Measurements from ENCODE around the gene RNPC3. TPM values are rescaled to one million over a fixed set of nuclear protein-coding genes. Genes with fewer than 3 reads are reported as not detected.

Gene RNPC3
- total and polyA plus RNA-seq, 9 of the 15 experiments (the other 6 are each of a cell fraction or from before 2014, with no cell fraction given) = 5.4 to 31.4 (median 17.1) TPM

- TF ChIP-seq SRSF7 (optimal IDR thresholded peaks at IDR 0.05; ENCODE audit: low read depth, low read length) = no peak
- TF ChIP-seq BCL6 (CRISPR knock-in tag; IDR thresholded peaks at IDR 0.05) = no peak
- TF ChIP-seq ADNP (tag; IDR thresholded peaks at IDR 0.05) = no peak
These were observed 57.0 kb downstream of the RNPC3 start (continued) for GRCh38 chr1:103582464-103582863.

GRCh38 chr1:103583887-103584286, 58.4 kb downstream of the RNPC3 start:
- BruUV-seq (replicated peaks) = no TSS peak
- no peaks in the 10 kb centered on the region for H3K9me1 ChIP-seq (ENCODE audit: control insufficient read depth, insufficient read depth, low read length)
- no peaks in the 10 kb centered on the region for H3K36me3 ChIP-seq (ENCODE audit: control insufficient read depth, insufficient read depth, low read length)
- H3K9ac ChIP-seq (ENCODE audit: insufficient read depth in 1 of 2, low read depth in 2 of 2, low read length in 2 of 2) = no peak overlapping the region
- WGBS (ENCODE audit: insufficient coverage, low coverage, missing lambda C conversion rate) = 0% methylated on average over 3 of the region's 3 CpGs
- no peak overlapping the region for H3K27ac ChIP-seq (ENCODE audit: extremely low read depth, low read depth, low read length)
- H2AFZ ChIP-seq (ENCODE audit: low read depth, low read length) = no peak overlapping the region
- H3K9me3 ChIP-seq (replicated peaks; ENCODE audit: control insufficient read depth, insufficient read depth, low read depth, low read length) = no peaks in the 10 kb centered on the region
- no peak overlapping the region for H3K4me3 ChIP-seq
- POLR2A ChIA-PET = interaction anchor here (0.7 kb wide), 1 partner anchor 10 kb away, joined by 3 read pairs; no protein-coding TSS in a partner anchor
- no peak for FAIRE-seq
- in situ Hi-C loops (cut with MboI) = no loop called here
- no peak for ATAC-seq
- CTCF ChIA-PET (ENCODE audit: low intra/inter-chr PET ratio) = no interaction called here
- no peaks in the 10 kb centered on the region for H3K79me2 ChIP-seq (ENCODE audit: control insufficient read depth, insufficient read depth, low read length)
- no peaks in the 10 kb centered on the region for H3K27me3 ChIP-seq (ENCODE audit: control insufficient read depth in 2 of 2, insufficient read depth in 2 of 2, low read length in 2 of 2)
- no peak for DNase-seq (ENCODE audit: extremely low read depth in 1 of 4, low spot score in 3 of 4)
- H3K4me2 ChIP-seq (ENCODE audit: insufficient read depth, low read length) = no peak overlapping the region
- H3K4me1 ChIP-seq (replicated peaks in 1 of 2; ENCODE audit: control insufficient read depth in 2 of 2, insufficient read depth in 2 of 2, low read length in 2 of 2) = no peaks in the 10 kb centered on the region
- intact Hi-C loops (cut with micrococcal nuclease) = no loop called here
- H4K20me1 ChIP-seq (replicated peaks; ENCODE audit: control insufficient read depth, insufficient read depth, low read length) = no peaks in the 10 kb centered on the region
- no peak for TF ChIP-seq ZC3H11A (IDR thresholded peaks at IDR 0.05; ENCODE audit: low read depth, low read length)
- TF ChIP-seq ZNF79 (CRISPR knock-in tag; IDR thresholded peaks at IDR 0.05; ENCODE audit: low read depth) = no peak
- TF ChIP-seq KDM5B (IDR thresholded peaks at IDR 0.05; ENCODE audit: insufficient replicate concordance, low read depth, low read length) = no peak
- TF ChIP-seq NCOR1 (IDR thresholded peaks at IDR 0.05) = no peak
- no peak for TF ChIP-seq BCLAF1 (IDR thresholded peaks at IDR 0.05; ENCODE audit: borderline replicate concordance in 1 of 2, control insufficient read depth in 1 of 2, low read depth in 2 of 2, low read length in 1 of 2)
- no peak for TF ChIP-seq ILK (tag; IDR thresholded peaks at IDR 0.05; ENCODE audit: borderline replicate concordance, low read depth)
- TF ChIP-seq GABPB1 (CRISPR knock-in tag; IDR thresholded peaks at IDR 0.05) = no peak
- TF ChIP-seq ELK1 (CRISPR knock-in tag; IDR thresholded peaks at IDR 0.05) = no peak
- TF ChIP-seq BRCA1 (IDR thresholded peaks at IDR 0.05) = no peak
- no peak for TF ChIP-seq BRCA1 (CRISPR knock-in tag; IDR thresholded peaks at IDR 0.05)
- no peak for TF ChIP-seq MBD2 (IDR thresholded peaks at IDR 0.05; ENCODE audit: borderline replicate concordance, low read depth)
- TF ChIP-seq FOXJ2 (tag; IDR thresholded peaks at IDR 0.05) = no peak
- TF ChIP-seq ZNF644 (tag; IDR thresholded peaks at IDR 0.05; ENCODE audit: low read depth) = no peak
- TF ChIP-seq ZNF140 (CRISPR knock-in tag; IDR thresholded peaks at IDR 0.05) = no peak
- no peak for TF ChIP-seq SAFB2 (IDR thresholded peaks at IDR 0.05; ENCODE audit: borderline replicate concordance, low read depth, low read length, severe bottlenecking)
- no peak for TF ChIP-seq HLTF (IDR thresholded peaks at IDR 0.05)
